Mucosa of descending colon (tissue), 3 donors: ENCODE results near the gene FAF1. TPM values are rescaled to one million over a fixed set of nuclear protein-coding genes. Genes with fewer than 3 reads are reported as not detected.

Source experiments
- ATAC-seq: fragments of 200-7000 bp; cut with Tn5 transposase; one replicate; pipeline ENCODE4 v1.9.1; 2020; ENCODE audit warnings: mild to moderate bottlenecking, moderate library complexity
- DNase-seq, 3 donors: peaks; one replicate each; pipeline ENCODE4 v3.0.0-alpha.2; 2020
- H3K36me3 ChIP-seq: fragments of 200-600 bp; one replicate; pipeline ENCODE4 v1.8.0; 2021; ENCODE audit warnings: low read depth, mild to moderate bottlenecking
- H3K4me1 ChIP-seq: fragments of 200-600 bp; one replicate; pipeline ENCODE4 v1.8.0; 2021; ENCODE audit warnings: low read depth, mild to moderate bottlenecking
- H3K4me3 ChIP-seq: fragments of 200-600 bp; one replicate; pipeline ENCODE4 v1.8.0; 2021; ENCODE audit warnings: mild to moderate bottlenecking
- H3K9me3 ChIP-seq: fragments of 200-600 bp; one replicate; pipeline ENCODE4 v1.8.0; 2021; ENCODE audit warnings: mild to moderate bottlenecking
- CTCF ChIP-seq: fragments of 200-600 bp; IDR thresholded peaks from one replicate; pipeline ENCODE4 v1.8.0; 2022; ENCODE audit warnings: antibody characterized with exemption, mild to moderate bottlenecking
- intact Hi-C, 2 donors: fragments of 100-400 bp; cut with DNase I in 1 of 2; cut with micrococcal nuclease in 1 of 2; formaldehyde crosslinking; loops; one replicate each; pipeline versions ENCODE4 v1.11.0 to v1.11.1; 2022; cut with DNase I, micrococcal nuclease
- total RNA-seq, 3 donors: library from RNA; stranded (reverse); fragmentation: NEBNext Ultra II Directional in 2 of 3; extraction: Animal tissue kit (Norgen Biotek cat#: 25700) in 2 of 3; gene quantifications; one replicate each; pipeline versions ENCODE4 v1.2.1 to v1.2.4, GENCODE V29; 2021 to 2023
- donor health status: DM: no; HTN: no; CAD: no; lungs with moderate emphysema.
- donor health status: DM: no; HTN: no; CAD: no.
- donor health status: DM: no; HTN: yes; CAD: no.

Gene FAF1
- total RNA-seq, 3 donors from 2014 or later = 48.6 to 70.9 (median 57.7) TPM

- intact Hi-C loops = no loop called here
- no peaks in the 10 kb centered on the region for H3K9me3 ChIP-seq
- H3K36me3 ChIP-seq = no peaks in the 10 kb centered on the region
- no peak for TF ChIP-seq CTCF
- H3K4me1 ChIP-seq = peaks cover 13% of the 10 kb centered on the region
- H3K4me3 ChIP-seq = no peak overlapping the region
- ATAC-seq (no peak), DNase-seq (no peak)
Observed at GRCh38 chr1:50973255-50973654, 13.2 kb upstream of the FAF1 start.

- Histone ChIP-seq H3K36me3 (no peaks in the 10 kb centered on the region), H3K4me1 (peaks cover 14% of the 10 kb centered on the region), H3K9me3 (no peaks in the 10 kb centered on the region), H3K4me3 (no peak overlapping the region)
- intact Hi-C loops = no loop called here
- TF ChIP-seq CTCF = no peak
- ATAC-seq (no peak), DNase-seq (no peak)
Observed at GRCh38 chr1:50972766-50973165, 12.7 kb upstream of the FAF1 start.

GRCh38 chr1:50971748-50972305 lies 11.8 kb upstream of the FAF1 start:
- Histone ChIP-seq H3K4me3 (no peak overlapping the region), H3K9me3 (no peaks in the 10 kb centered on the region), H3K4me1 (peaks cover 14% of the 10 kb centered on the region), H3K36me3 (no peaks in the 10 kb centered on the region)
- intact Hi-C loops = no loop called here
- no peak for DNase-seq
- no peak for ATAC-seq
- TF ChIP-seq CTCF = no peak

GRCh38 chr1:50970931-50971582 lies 11.0 kb upstream of the FAF1 start:
- Histone ChIP-seq H3K4me1 (peaks cover 12% of the 10 kb centered on the region), H3K4me3 (no peak overlapping the region), H3K36me3 (no peaks in the 10 kb centered on the region), H3K9me3 (no peaks in the 10 kb centered on the region)
- no peak for ATAC-seq
- intact Hi-C loops = no loop called here
- TF ChIP-seq CTCF = no peak
- DNase-seq = no peak

- Histone ChIP-seq H3K4me1 (peaks cover 12% of the 10 kb centered on the region), H3K4me3 (peak overlapping the region; percentile 63), H3K36me3 (no peaks in the 10 kb centered on the region), H3K9me3 (no peaks in the 10 kb centered on the region)
- intact Hi-C loops = no loop called here
- DNase-seq = no peak
- TF ChIP-seq CTCF = no peak
- no peak for ATAC-seq
Observed at GRCh38 chr1:50970509-50970887, 10.4 kb upstream of the FAF1 start.
